Stimulated activated effector memory CD8-positive, alpha-beta T cell treated with anti-CD3 and anti-CD28 coated beads, Interleukin-12 subunit alpha, Interleukin-12 subunit beta, amount 100 ng/mL, for 72 hours (primary cell): ENCODE data around the gene MALL.
"Not testable (repeated sequence)": the region's sequence is repeated elsewhere in the genome, so short reads cannot be mapped to it uniquely, and the experiment has no call there.

ENCODE experiments used
- ATAC-seq: fragments of 150-1000 bp; cut with Tn5 transposase; 2 replicates; pipeline ENCODE4 v1.10.0; 2021
- DNase-seq, 2 donors: peaks; one replicate each; pipeline ENCODE4 v3.0.0; 2021 to 2022; ENCODE audit warnings: low spot score in 2 of 2
- H3K27ac Mint-ChIP-seq: one replicate; pipeline ENCODE4 v1.8.0; 2022; ENCODE audit warnings: mild to moderate bottlenecking, mixed read lengths
- H3K36me3 Mint-ChIP-seq: one replicate; pipeline ENCODE4 v1.8.0; 2022; ENCODE audit warnings: mild to moderate bottlenecking, mixed read lengths
- H3K4me1 Mint-ChIP-seq: one replicate; pipeline ENCODE4 v1.8.0; 2022; ENCODE audit warnings: mixed read lengths
- H3K4me3 Mint-ChIP-seq: one replicate; pipeline ENCODE4 v1.8.0; 2022; ENCODE audit warnings: mild to moderate bottlenecking, mixed read lengths
- H3K9me3 Mint-ChIP-seq: one replicate; pipeline ENCODE4 v1.8.0; 2022; ENCODE audit warnings: mixed read lengths

Gene MALL

GRCh38 chr2:110115291-110116032, at the start of gene MALL:
Gene MALL, minus strand, starts transcription at chr2:110115822. Its CDS starts 30 bp downstream, at chr2:110115792.
- H3K36me3 Mint-ChIP-seq: no peaks in the 10 kb centered on the region
- peaks cover 2% of the 10 kb centered on the region for H3K9me3 Mint-ChIP-seq
- ATAC-seq (peak; percentile 33), DNase-seq (no peak)
- no peak within 1 kb of the TSS for H3K27ac Mint-ChIP-seq
- H3K4me1 Mint-ChIP-seq: no peaks in the 10 kb centered on the region
- H3K4me3 Mint-ChIP-seq: no peak within 1 kb of the TSS

GRCh38 chr2:110157153-110157793, 41.7 kb upstream of the MALL start:
- Mint-ChIP-seq H3K4me3 (no peak overlapping the region), H3K9me3 (peaks cover 9% of the 10 kb centered on the region), H3K27ac (no peak overlapping the region), H3K36me3 (no peaks in the 10 kb centered on the region), H3K4me1 (peaks cover 21% of the 10 kb centered on the region)
- DNase-seq (no peak), ATAC-seq (peak; percentile 66)

- not testable (repeated sequence) for H3K4me3 Mint-ChIP-seq, ATAC-seq, H3K9me3 Mint-ChIP-seq, H3K27ac Mint-ChIP-seq, DNase-seq, H3K36me3 Mint-ChIP-seq
- H3K4me1 Mint-ChIP-seq: peaks cover 24% of the 10 kb centered on the region
Measured at GRCh38 chr2:110154828-110155227, 39.2 kb upstream of the MALL start.

- not testable (repeated sequence) for ATAC-seq, H3K4me3 Mint-ChIP-seq, H3K27ac Mint-ChIP-seq, DNase-seq, H3K9me3 Mint-ChIP-seq, H3K36me3 Mint-ChIP-seq
- peaks cover 30% of the 10 kb centered on the region for H3K4me1 Mint-ChIP-seq
Measured at GRCh38 chr2:110154188-110154587, 38.6 kb upstream of the MALL start.

GRCh38 chr2:110153416-110153815, 37.8 kb upstream of the MALL start:
- Mint-ChIP-seq H3K4me3 (no peak overlapping the region), H3K9me3 (peaks cover 9% of the 10 kb centered on the region), H3K4me1 (peaks cover 31% of the 10 kb centered on the region), H3K36me3 (no peaks in the 10 kb centered on the region), H3K27ac (no peak overlapping the region)
- DNase-seq: no peak
- ATAC-seq: no peak

- DNase-seq (no peak), ATAC-seq (no peak)
- no peak overlapping the region for H3K27ac Mint-ChIP-seq
- H3K9me3 Mint-ChIP-seq: peaks cover 11% of the 10 kb centered on the region
- H3K36me3 Mint-ChIP-seq: no peaks in the 10 kb centered on the region
- no peak overlapping the region for H3K4me3 Mint-ChIP-seq
- peaks cover 31% of the 10 kb centered on the region for H3K4me1 Mint-ChIP-seq
Measured at GRCh38 chr2:110152943-110153342, 37.3 kb upstream of the MALL start.

GRCh38 chr2:110149330-110150220, 34.0 kb upstream of the MALL start:
- peaks cover 11% of the 10 kb centered on the region for H3K9me3 Mint-ChIP-seq
- H3K4me1 Mint-ChIP-seq: peaks cover 17% of the 10 kb centered on the region
- DNase-seq (no peak), ATAC-seq (peak; percentile 79)
- no peak overlapping the region for H3K27ac Mint-ChIP-seq
- H3K36me3 Mint-ChIP-seq: no peaks in the 10 kb centered on the region
- no peak overlapping the region for H3K4me3 Mint-ChIP-seq

GRCh38 chr2:110146945-110147332, 31.3 kb upstream of the MALL start:
- Mint-ChIP-seq H3K9me3 (peaks cover 2% of the 10 kb centered on the region), H3K4me1 (peaks cover 10% of the 10 kb centered on the region), H3K27ac (no peak overlapping the region), H3K4me3 (no peak overlapping the region), H3K36me3 (no peaks in the 10 kb centered on the region)
- ATAC-seq (peak; percentile 63), DNase-seq (no peak)

- H3K36me3 Mint-ChIP-seq: no peaks in the 10 kb centered on the region
- peaks cover 10% of the 10 kb centered on the region for H3K4me1 Mint-ChIP-seq
- DNase-seq (no peak), ATAC-seq (no peak)
- no peak overlapping the region for H3K27ac Mint-ChIP-seq
- H3K4me3 Mint-ChIP-seq: no peak overlapping the region
- H3K9me3 Mint-ChIP-seq: peaks cover 2% of the 10 kb centered on the region
Measured at GRCh38 chr2:110146183-110146944, 30.7 kb upstream of the MALL start.

GRCh38 chr2:110143982-110144381, 28.4 kb upstream of the MALL start:
- Mint-ChIP-seq H3K4me1 (no peaks in the 10 kb centered on the region), H3K4me3 (no peak overlapping the region)
- ATAC-seq: no peak

GRCh38 chr2:110140401-110140800, 24.8 kb upstream of the MALL start:
- DNase-seq: no peak
- no peak overlapping the region for H3K4me3 Mint-ChIP-seq
- H3K4me1 Mint-ChIP-seq: no peaks in the 10 kb centered on the region
- no peak for ATAC-seq
- H3K27ac Mint-ChIP-seq: no peak overlapping the region
- H3K36me3 Mint-ChIP-seq: no peaks in the 10 kb centered on the region
- no peaks in the 10 kb centered on the region for H3K9me3 Mint-ChIP-seq

More at GRCh38 chr2:110143982-110144381, 28.4 kb upstream of the MALL start:
- H3K9me3 Mint-ChIP-seq: peaks cover 2% of the 10 kb centered on the region
- H3K27ac Mint-ChIP-seq: no peak overlapping the region
- H3K36me3 Mint-ChIP-seq: no peaks in the 10 kb centered on the region
- DNase-seq: no peak

GRCh38 chr2:110134025-110134424, 18.4 kb upstream of the MALL start:
- Mint-ChIP-seq H3K27ac (no peak overlapping the region), H3K4me1 (no peaks in the 10 kb centered on the region)

GRCh38 chr2:110131166-110131565, 15.5 kb upstream of the MALL start:
- H3K4me3 Mint-ChIP-seq: no peak overlapping the region
- no peak for ATAC-seq
- H3K27ac Mint-ChIP-seq: no peak overlapping the region
- no peak for DNase-seq
- no peaks in the 10 kb centered on the region for H3K4me1 Mint-ChIP-seq
- H3K36me3 Mint-ChIP-seq: no peaks in the 10 kb centered on the region
- H3K9me3 Mint-ChIP-seq: peaks cover 5% of the 10 kb centered on the region

More at GRCh38 chr2:110134025-110134424, 18.4 kb upstream of the MALL start:
- no peak overlapping the region for H3K4me3 Mint-ChIP-seq
- no peak for DNase-seq
- no peaks in the 10 kb centered on the region for H3K36me3 Mint-ChIP-seq
- ATAC-seq: peak; percentile 74
- H3K9me3 Mint-ChIP-seq: peaks cover 5% of the 10 kb centered on the region

- Mint-ChIP-seq H3K27ac (no peak overlapping the region), H3K4me1 (no peaks in the 10 kb centered on the region), H3K4me3 (no peak overlapping the region), H3K36me3 (no peaks in the 10 kb centered on the region), H3K9me3 (peaks cover 5% of the 10 kb centered on the region)
- DNase-seq: no peak
- ATAC-seq: no peak
Measured at GRCh38 chr2:110130757-110131156, 15.1 kb upstream of the MALL start.

- no peaks in the 10 kb centered on the region for H3K4me1 Mint-ChIP-seq
- ATAC-seq (no peak), DNase-seq (no peak)
- H3K36me3 Mint-ChIP-seq: no peaks in the 10 kb centered on the region
- H3K9me3 Mint-ChIP-seq: no peaks in the 10 kb centered on the region
- no peak overlapping the region for H3K27ac Mint-ChIP-seq
- no peak overlapping the region for H3K4me3 Mint-ChIP-seq
Measured at GRCh38 chr2:110126906-110127305, 11.3 kb upstream of the MALL start.
